Activated CD4-positive, alpha-beta memory T cell treated with anti-CD3 and anti-CD28 coated beads, Interleukin-2, amount 10 ng/mL, durations not matched to agents 7 days and 5 days (primary cell): Measurements from ENCODE around the gene SRD5A1. TPM values are rescaled to one million over a fixed set of nuclear protein-coding genes. Genes with fewer than 3 reads are reported as not detected.

Experiments
- CTCF ChIA-PET: fragments of 350-600 bp; sonication (Branson Sonifier 250); formaldehyde crosslinking; loops from one replicate; lab custom pipeline; 2021; ENCODE audit warnings: antibody characterized with exemption, inconsistent platforms; lab: Charles Lee
- POLR2A ChIA-PET: fragments of 350-600 bp; sonication (Branson Sonifier 250); formaldehyde crosslinking; loops from one replicate; lab custom pipeline; 2021; ENCODE audit warnings: antibody characterized with exemption; lab: Charles Lee
- DNase-seq: peaks from one replicate; pipeline ENCODE4 v3.0.0-alpha.2; 2020
- H3K27ac Mint-ChIP-seq: one replicate; pipeline ENCODE4 v1.8.0; 2021; ENCODE audit warnings: mild to moderate bottlenecking, mixed read lengths
- H3K27me3 Mint-ChIP-seq: one replicate; pipeline ENCODE4 v1.8.0; 2021; ENCODE audit warnings: mixed read lengths
- H3K36me3 Mint-ChIP-seq: one replicate; pipeline ENCODE4 v1.8.0; 2021; ENCODE audit warnings: low read depth, mixed read lengths
- H3K4me1 Mint-ChIP-seq: one replicate; pipeline ENCODE4 v1.8.0; 2021; ENCODE audit warnings: mixed read lengths
- H3K4me3 Mint-ChIP-seq: one replicate; pipeline ENCODE4 v1.8.0; 2021; ENCODE audit warnings: mild to moderate bottlenecking, mixed read lengths
- H3K9me3 Mint-ChIP-seq: one replicate; pipeline ENCODE4 v1.8.0; 2021; ENCODE audit warnings: mixed read lengths
- total RNA-seq, 2 experiments: library from RNA; stranded (reverse); gene quantifications; one replicate each; pipeline ENCODE4 v1.2.3, GENCODE V29; 2021

Gene SRD5A1
- total RNA-seq, 2 experiments from 2014 or later, result 10.2 to 12.4 TPM

DNA sequence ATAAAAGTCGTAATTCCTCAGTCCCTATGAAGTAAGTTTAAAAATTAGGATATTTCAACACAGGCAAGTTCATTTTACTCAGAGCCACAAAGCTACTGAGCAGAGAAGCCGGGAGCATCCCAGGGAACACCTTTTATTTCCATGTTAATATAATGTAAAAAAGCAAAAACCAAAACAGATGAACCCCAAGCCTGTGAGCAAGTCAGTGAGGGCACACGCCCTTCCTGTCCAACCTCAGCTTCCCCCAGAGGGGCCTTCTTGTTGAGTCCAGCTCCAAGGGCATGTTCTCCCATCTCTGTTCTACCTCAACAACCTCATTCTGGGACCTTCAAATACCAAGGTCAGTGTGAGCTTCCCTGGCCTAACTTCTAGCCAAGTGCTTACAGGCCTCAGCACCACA lies 25.2 kb upstream of the SRD5A1 start:
- POLR2A ChIA-PET, result interaction anchor here (1.3 kb wide), 1 partner anchor 10 kb away, joined by 3 read pairs; no protein-coding TSS in a partner anchor
- no peak for DNase-seq
- CTCF ChIA-PET, result no interaction called here
- H3K27me3 Mint-ChIP-seq, result no peaks in the 10 kb centered on the region
- no peaks in the 10 kb centered on the region for H3K9me3 Mint-ChIP-seq
- peak overlapping the region; percentile 47 for H3K27ac Mint-ChIP-seq
- H3K36me3 Mint-ChIP-seq, result peaks cover 78% of the 10 kb centered on the region
- H3K4me1 Mint-ChIP-seq, result peaks cover 11% of the 10 kb centered on the region
- no peak overlapping the region for H3K4me3 Mint-ChIP-seq

DNA sequence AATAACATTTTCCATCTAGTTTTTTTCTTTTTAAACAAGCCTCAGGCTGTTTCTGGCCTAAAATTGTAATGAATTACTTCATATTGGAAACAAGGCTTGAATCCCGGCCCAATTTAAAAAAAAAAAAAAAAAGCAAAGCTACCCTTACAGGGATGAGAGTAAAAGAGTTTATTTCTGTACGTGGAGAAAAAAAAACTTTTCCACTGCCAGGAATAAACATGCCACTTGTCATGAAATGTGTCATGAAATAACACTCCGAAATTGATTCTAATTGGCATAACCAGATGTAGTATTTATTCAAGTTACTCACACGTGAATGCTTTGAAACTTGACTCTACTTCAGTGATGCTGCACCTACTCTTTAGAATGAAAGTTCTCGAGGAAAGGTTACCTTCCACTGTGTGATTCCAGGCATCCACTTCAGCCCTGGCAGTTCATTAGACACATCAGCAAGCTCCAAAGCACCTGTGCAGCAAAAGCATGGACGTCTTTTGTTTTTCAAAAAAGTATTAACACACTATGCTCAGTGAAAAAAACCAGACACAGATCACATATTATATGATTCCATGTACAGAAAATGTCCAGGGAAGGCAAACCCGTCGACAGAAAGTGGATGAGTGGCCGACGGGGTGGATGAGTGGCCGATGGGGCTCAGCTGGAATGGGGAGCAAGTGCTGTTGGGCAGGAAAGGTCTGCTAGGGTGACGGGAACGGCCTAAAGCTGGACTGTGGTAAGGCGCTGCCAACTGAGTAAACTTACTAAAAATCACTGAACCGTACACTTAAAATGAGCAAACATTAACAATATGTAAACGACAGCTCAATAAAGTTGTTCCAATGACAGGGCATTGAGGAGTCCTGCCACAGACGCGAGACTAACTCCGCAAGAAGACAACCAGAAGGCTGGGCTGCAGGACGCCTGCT lies 21.6 kb upstream of the SRD5A1 start:
- H3K36me3 Mint-ChIP-seq, result peaks cover 83% of the 10 kb centered on the region
- H3K9me3 Mint-ChIP-seq, result no peaks in the 10 kb centered on the region
- ChIA-PET CTCF (no interaction called here), POLR2A (no interaction called here)
- no peak overlapping the region for H3K4me3 Mint-ChIP-seq
- H3K27me3 Mint-ChIP-seq, result no peaks in the 10 kb centered on the region
- H3K27ac Mint-ChIP-seq, result no peak overlapping the region
- H3K4me1 Mint-ChIP-seq, result peaks cover 18% of the 10 kb centered on the region
- DNase-seq, result no peak

- no peak overlapping the region for H3K4me3 Mint-ChIP-seq
These were observed 18.0 kb upstream of the SRD5A1 start for GRCh38 chr5:6615034-6615815.

DNA sequence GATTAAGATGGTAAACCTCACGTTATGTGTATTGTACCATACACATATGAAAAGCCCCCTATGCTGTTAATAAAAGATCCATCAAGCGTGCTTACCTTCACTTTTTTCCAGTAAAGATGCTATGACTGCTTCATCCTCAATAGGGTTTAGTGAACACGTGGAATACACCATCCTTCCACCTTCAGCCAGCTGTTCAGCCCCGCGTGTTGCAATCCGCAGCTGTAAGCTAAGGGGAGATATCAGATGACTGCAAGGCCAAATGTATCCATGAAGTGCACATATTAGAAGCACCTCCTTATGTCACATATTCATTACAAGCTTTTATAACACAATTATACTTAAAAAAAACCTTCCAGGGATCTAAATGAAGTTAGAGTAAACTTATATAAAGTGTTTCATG lies 16.6 kb upstream of the SRD5A1 start:
- Mint-ChIP-seq H3K4me3 (no peak overlapping the region), H3K4me1 (peaks cover 7% of the 10 kb centered on the region), H3K27ac (no peak overlapping the region), H3K36me3 (peaks cover 74% of the 10 kb centered on the region), H3K9me3 (no peaks in the 10 kb centered on the region), H3K27me3 (no peaks in the 10 kb centered on the region)
- DNase-seq, result no peak
- ChIA-PET CTCF (no interaction called here), POLR2A (no interaction called here)

More at GRCh38 chr5:6615034-6615815, 18.0 kb upstream of the SRD5A1 start:
- ChIA-PET POLR2A (interaction anchor here (1.1 kb wide), 1 partner anchor 18 kb away, joined by 3 read pairs; the partner anchor contains the start of genes NSUN2 and SRD5A1), CTCF (no interaction called here)
- H3K4me1 Mint-ChIP-seq, result peaks cover 7% of the 10 kb centered on the region
- no peaks in the 10 kb centered on the region for H3K27me3 Mint-ChIP-seq
- H3K9me3 Mint-ChIP-seq, result no peaks in the 10 kb centered on the region
- H3K36me3 Mint-ChIP-seq, result peaks cover 71% of the 10 kb centered on the region
- H3K27ac Mint-ChIP-seq, result no peak overlapping the region
- DNase-seq, result no peak

DNA sequence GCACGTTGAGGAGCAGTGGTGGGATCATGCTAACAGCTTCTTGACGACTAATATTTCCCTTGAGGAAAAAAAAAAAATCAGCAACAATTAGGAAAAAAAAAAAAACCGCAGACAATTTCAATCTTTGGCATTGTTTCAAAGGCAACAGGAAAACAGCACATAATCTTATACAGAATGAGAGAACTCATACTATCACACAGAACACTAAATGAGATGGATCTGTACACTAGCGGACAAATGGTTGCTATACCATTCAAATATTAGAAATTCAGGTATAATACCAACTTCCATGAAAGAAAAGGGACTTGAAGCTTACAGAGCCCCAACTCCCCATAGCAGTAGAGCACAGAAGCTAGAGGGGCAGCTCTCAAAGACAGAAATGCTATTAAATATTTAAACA lies 10.0 kb upstream of the SRD5A1 start:
- H3K36me3 Mint-ChIP-seq, result peaks cover 87% of the 10 kb centered on the region
- no peak for DNase-seq
- H3K4me3 Mint-ChIP-seq, result no peak overlapping the region
- POLR2A ChIA-PET, result interaction anchor here (2.1 to 3.3 kb wide), 2 partner anchors 10 to 12 kb away, joined by 6 to 21 read pairs; partner anchors contain the start of genes NSUN2 and SRD5A1
- no peaks in the 10 kb centered on the region for H3K27me3 Mint-ChIP-seq
- CTCF ChIA-PET, result no interaction called here
- peaks cover 11% of the 10 kb centered on the region for H3K4me1 Mint-ChIP-seq
- peaks cover 25% of the 10 kb centered on the region for H3K9me3 Mint-ChIP-seq
- H3K27ac Mint-ChIP-seq, result no peak overlapping the region

- Mint-ChIP-seq H3K27ac (no peak overlapping the region), H3K27me3 (no peaks in the 10 kb centered on the region), H3K36me3 (peaks cover 90% of the 10 kb centered on the region), H3K4me3 (no peak overlapping the region), H3K9me3 (peaks cover 25% of the 10 kb centered on the region), H3K4me1 (peaks cover 13% of the 10 kb centered on the region)
- CTCF ChIA-PET, result no interaction called here
- POLR2A ChIA-PET, result interaction anchor here (2.1 to 3.3 kb wide), 2 partner anchors 9 to 11 kb away, joined by 6 to 21 read pairs; partner anchors contain the start of genes NSUN2 and SRD5A1
- no peak for DNase-seq
These were observed 9.3 kb upstream of the SRD5A1 start for GRCh38 chr5:6623941-6624340.

- ChIA-PET CTCF (no interaction called here), POLR2A (no interaction called here)
- H3K4me1 Mint-ChIP-seq, result peaks cover 37% of the 10 kb centered on the region
- no peak overlapping the region for H3K27ac Mint-ChIP-seq
- H3K36me3 Mint-ChIP-seq, result peaks cover 97% of the 10 kb centered on the region
- H3K9me3 Mint-ChIP-seq, result peaks cover 25% of the 10 kb centered on the region
- DNase-seq, result no peak
- H3K4me3 Mint-ChIP-seq, result no peak overlapping the region
- H3K27me3 Mint-ChIP-seq, result no peaks in the 10 kb centered on the region
These were observed 6.7 kb upstream of the SRD5A1 start for GRCh38 chr5:6626508-6626907.

GRCh38 chr5:6631441-6631840 lies 1.8 kb upstream of the SRD5A1 start:
- POLR2A ChIA-PET, result interaction anchor here (0.9 to 5.5 kb wide), 6 partner anchors 22 to 196 kb away, joined by 3 to 63 read pairs (median 4); partner anchors contain the start of gene TENT4A

GRCh38 chr5:6632324-6632887 lies 834 bp upstream of the SRD5A1 start:
- peak overlapping the region; percentile 93 for H3K27ac Mint-ChIP-seq
- DNase-seq, result no peak
- no peaks in the 10 kb centered on the region for H3K9me3 Mint-ChIP-seq
- POLR2A ChIA-PET, result interaction anchor here (0.7 to 5.5 kb wide), 21 partner anchors 8 to 1226 kb away, joined by 3 to 63 read pairs (median 5); partner anchors contain the start of genes MED10 and TENT4A
- H3K27me3 Mint-ChIP-seq, result no peaks in the 10 kb centered on the region
- CTCF ChIA-PET, result interaction anchor here (0.9 to 2.2 kb wide), 7 partner anchors 79 to 254 kb away, joined by 3 to 13 read pairs (median 4); partner anchors contain the start of gene MED10
- H3K4me3 Mint-ChIP-seq, result peak overlapping the region; percentile 96
- peaks cover 54% of the 10 kb centered on the region for H3K36me3 Mint-ChIP-seq
- H3K4me1 Mint-ChIP-seq, result peaks cover 59% of the 10 kb centered on the region

More at GRCh38 chr5:6631441-6631840, 1.8 kb upstream of the SRD5A1 start:
- H3K27ac Mint-ChIP-seq, result peak overlapping the region; percentile 93
- peaks cover 62% of the 10 kb centered on the region for H3K36me3 Mint-ChIP-seq
- H3K4me1 Mint-ChIP-seq, result peaks cover 58% of the 10 kb centered on the region
- H3K27me3 Mint-ChIP-seq, result no peaks in the 10 kb centered on the region
- H3K9me3 Mint-ChIP-seq, result no peaks in the 10 kb centered on the region
- no peak for DNase-seq
- peak overlapping the region; percentile 96 for H3K4me3 Mint-ChIP-seq
- CTCF ChIA-PET, result interaction anchor here (0.9 to 2.2 kb wide), 4 partner anchors 80 to 114 kb away, joined by 3 to 13 read pairs (median 4); no protein-coding TSS in a partner anchor

GRCh38 chr5:6633469-6634245 lies 417 bp downstream of the SRD5A1 start:
- POLR2A ChIA-PET, result interaction anchor here (0.7 to 5.5 kb wide), 24 partner anchors 9 to 1239 kb away, joined by 3 to 63 read pairs (median 4); partner anchors contain the start of genes ICE1, MED10 and TENT4A

DNA sequence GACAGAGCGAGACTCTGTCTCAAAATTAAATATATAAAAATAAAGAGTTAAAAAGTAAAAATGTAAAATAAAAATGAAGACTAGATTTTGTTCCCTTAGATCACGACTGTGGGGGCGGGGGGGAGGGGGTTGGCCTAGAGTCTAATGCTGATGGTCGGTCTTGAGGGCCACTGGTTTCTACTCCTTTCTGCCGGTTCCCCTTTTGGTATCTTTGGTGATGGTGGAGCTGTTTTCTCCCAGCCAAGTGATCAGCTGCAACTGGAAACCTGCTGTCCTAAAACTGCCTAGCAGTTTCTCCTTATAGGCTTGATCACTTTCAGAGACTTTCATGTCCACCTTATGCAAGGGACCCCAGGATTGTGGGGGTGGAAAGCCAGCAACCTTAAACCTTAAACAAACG lies 1.1 kb downstream of the SRD5A1 start:
- no peak for DNase-seq
- peaks cover 65% of the 10 kb centered on the region for H3K4me1 Mint-ChIP-seq
- ChIA-PET CTCF (interaction anchor here (1.4 kb wide), 1 partner anchor 111 kb away, joined by 3 read pairs; no protein-coding TSS in a partner anchor), POLR2A (interaction anchor here (1.1 to 5.5 kb wide), 4 partner anchors 10 to 1212 kb away, joined by 4 to 63 read pairs (median 5); partner anchors contain the start of genes ICE1 and TENT4A)
- peaks cover 38% of the 10 kb centered on the region for H3K36me3 Mint-ChIP-seq
- H3K4me3 Mint-ChIP-seq, result peak overlapping the region; percentile 96
- no peaks in the 10 kb centered on the region for H3K27me3 Mint-ChIP-seq
- H3K9me3 Mint-ChIP-seq, result no peaks in the 10 kb centered on the region
- peak overlapping the region; percentile 76 for H3K27ac Mint-ChIP-seq

More at GRCh38 chr5:6633469-6634245, 417 bp downstream of the SRD5A1 start:
- DNase-seq, result no peak
- CTCF ChIA-PET, result interaction anchor here (1.0 to 1.4 kb wide), 5 partner anchors 78 to 255 kb away, joined by 3 to 8 read pairs (median 4); partner anchors contain the start of gene MED10
- no peaks in the 10 kb centered on the region for H3K27me3 Mint-ChIP-seq
- peaks cover 44% of the 10 kb centered on the region for H3K36me3 Mint-ChIP-seq
- no peaks in the 10 kb centered on the region for H3K9me3 Mint-ChIP-seq
- H3K4me3 Mint-ChIP-seq, result peak overlapping the region; percentile 96
- peak overlapping the region; percentile 76 for H3K27ac Mint-ChIP-seq
- H3K4me1 Mint-ChIP-seq, result peaks cover 69% of the 10 kb centered on the region
